Measurements from ENCODE around the gene TBC1D8.

The TBC1D8 gene

DNA sequence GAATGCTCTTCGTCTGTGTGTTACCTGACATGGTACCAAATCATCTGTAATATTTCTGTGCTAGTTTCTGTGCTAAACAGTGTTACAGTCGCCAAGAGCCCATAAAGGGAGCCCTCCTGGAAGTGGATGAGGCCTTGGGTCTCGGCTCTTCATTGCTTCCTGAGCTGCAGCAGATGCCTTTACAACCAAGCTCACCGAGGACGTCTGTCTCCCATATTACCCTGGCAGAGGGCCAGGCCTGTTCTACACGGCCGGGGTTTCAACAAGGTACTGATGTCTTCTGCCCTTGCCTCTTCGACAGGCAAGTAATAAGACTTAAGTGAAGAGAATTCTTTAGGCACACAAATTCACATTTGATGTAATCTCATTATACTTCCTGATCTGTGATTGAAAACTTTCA lies 132.2 kb downstream of the TBC1D8 start:
- TF ChIP-seq CTCF (IDR thresholded peaks at IDR 0.05; ENCODE audit: extremely low read depth, insufficient read depth, missing control alignments): no peak
- no peak for DNase-seq (ENCODE audit: low spot score)
- in situ Hi-C loops (cut with MboI; ENCODE audit: low pct_unique_long_range_greater_than_20kb, low sequenced_read_pairs, unreplicated experiment): no loop called here

DNA sequence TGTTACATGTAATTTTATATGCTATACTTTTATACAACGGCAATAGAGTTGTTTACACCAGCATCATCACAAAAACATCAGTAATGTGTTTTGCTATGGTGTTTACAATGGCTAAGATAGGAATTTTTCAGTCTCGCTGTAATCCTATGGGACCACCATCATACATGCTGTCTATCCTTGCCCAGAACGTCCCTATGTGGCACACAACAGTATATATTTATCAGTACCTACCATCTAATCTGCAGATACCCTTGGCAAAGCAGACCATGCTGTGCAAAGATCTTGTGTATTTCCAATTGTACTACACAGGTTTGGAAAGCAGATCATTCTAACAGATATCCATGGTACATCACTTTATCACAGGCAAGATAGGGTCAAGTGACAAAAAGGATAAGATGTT lies 133.8 kb downstream of the TBC1D8 start:
- TF ChIP-seq CTCF (IDR thresholded peaks at IDR 0.05; ENCODE audit: extremely low read depth, insufficient read depth, missing control alignments): no peak
- no peak for DNase-seq (ENCODE audit: low spot score)
- in situ Hi-C loops (cut with MboI; ENCODE audit: low pct_unique_long_range_greater_than_20kb, low sequenced_read_pairs, unreplicated experiment): no loop called here

- no peak for TF ChIP-seq CTCF (IDR thresholded peaks at IDR 0.05; ENCODE audit: extremely low read depth, insufficient read depth, missing control alignments)
- in situ Hi-C loops (cut with MboI; ENCODE audit: low pct_unique_long_range_greater_than_20kb, low sequenced_read_pairs, unreplicated experiment): no loop called here
- no peak for DNase-seq (ENCODE audit: low spot score)
Measured at GRCh38 chr2:101014264-101014857, 136.8 kb downstream of the TBC1D8 start.

GRCh38 chr2:101012706-101013181 lies 138.4 kb downstream of the TBC1D8 start:
- DNase-seq (ENCODE audit: low spot score): no peak
- TF ChIP-seq CTCF (IDR thresholded peaks at IDR 0.05; ENCODE audit: extremely low read depth, insufficient read depth, missing control alignments): peak; percentile 66
- in situ Hi-C loops (cut with MboI; ENCODE audit: low pct_unique_long_range_greater_than_20kb, low sequenced_read_pairs, unreplicated experiment): no loop called here

- TF ChIP-seq CTCF (IDR thresholded peaks at IDR 0.05; ENCODE audit: extremely low read depth, insufficient read depth, missing control alignments): no peak
- DNase-seq (ENCODE audit: low spot score): no peak
- in situ Hi-C loops (cut with MboI; ENCODE audit: low pct_unique_long_range_greater_than_20kb, low sequenced_read_pairs, unreplicated experiment): no loop called here
Measured at GRCh38 chr2:101012054-101012705, 139.0 kb downstream of the TBC1D8 start.

- no peak for DNase-seq (ENCODE audit: low spot score)
- no peak for TF ChIP-seq CTCF (IDR thresholded peaks at IDR 0.05; ENCODE audit: extremely low read depth, insufficient read depth, missing control alignments)
- in situ Hi-C loops (cut with MboI; ENCODE audit: low pct_unique_long_range_greater_than_20kb, low sequenced_read_pairs, unreplicated experiment): no loop called here
Measured at GRCh38 chr2:101011152-101011551, 140.0 kb downstream of the TBC1D8 start.
